ENCODE measurements around the gene LRCH2.

DNA sequence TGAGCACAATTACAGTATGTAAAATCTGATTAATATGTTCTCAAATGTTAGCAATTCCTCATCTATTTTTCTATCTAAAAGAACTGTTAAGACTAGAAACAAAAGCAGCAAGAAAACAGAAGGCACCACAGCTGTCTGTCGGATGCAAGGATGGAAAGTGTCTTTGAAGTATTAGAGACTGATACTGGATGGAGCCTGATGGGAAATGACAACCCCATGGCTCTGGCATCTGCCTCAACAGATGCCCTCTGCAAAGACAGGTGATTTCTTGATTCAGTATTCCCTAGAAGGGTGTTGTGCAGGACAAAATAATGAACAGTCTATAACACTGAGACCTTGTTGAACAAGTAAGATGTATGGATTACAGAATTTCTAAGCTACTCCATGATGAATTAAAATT is 19.7 kb downstream of the LRCH2 start:
- no peak for TF ChIP-seq EZH2 (IDR thresholded peaks at IDR 0.05; ENCODE audit: low read length, unreplicated experiment)
- TF ChIP-seq, protein P1, sequence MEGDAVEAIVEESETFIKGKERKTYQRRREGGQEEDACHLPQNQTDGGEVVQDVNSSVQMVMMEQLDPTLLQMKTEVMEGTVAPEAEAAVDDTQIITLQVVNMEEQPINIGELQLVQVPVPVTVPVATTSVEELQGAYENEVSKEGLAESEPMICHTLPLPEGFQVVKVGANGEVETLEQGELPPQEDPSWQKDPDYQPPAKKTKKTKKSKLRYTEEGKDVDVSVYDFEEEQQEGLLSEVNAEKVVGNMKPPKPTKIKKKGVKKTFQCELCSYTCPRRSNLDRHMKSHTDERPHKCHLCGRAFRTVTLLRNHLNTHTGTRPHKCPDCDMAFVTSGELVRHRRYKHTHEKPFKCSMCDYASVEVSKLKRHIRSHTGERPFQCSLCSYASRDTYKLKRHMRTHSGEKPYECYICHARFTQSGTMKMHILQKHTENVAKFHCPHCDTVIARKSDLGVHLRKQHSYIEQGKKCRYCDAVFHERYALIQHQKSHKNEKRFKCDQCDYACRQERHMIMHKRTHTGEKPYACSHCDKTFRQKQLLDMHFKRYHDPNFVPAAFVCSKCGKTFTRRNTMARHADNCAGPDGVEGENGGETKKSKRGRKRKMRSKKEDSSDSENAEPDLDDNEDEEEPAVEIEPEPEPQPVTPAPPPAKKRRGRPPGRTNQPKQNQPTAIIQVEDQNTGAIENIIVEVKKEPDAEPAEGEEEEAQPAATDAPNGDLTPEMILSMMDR (conservative IDR thresholded peaks at IDR 0.05; ENCODE audit: low read depth, low read length) = no peak
